ENCODE data around the gene CDH23. TPM values are rescaled to one million over a fixed set of nuclear protein-coding genes. Genes with fewer than 3 reads are reported as not detected.
A peak's percentile ranks its signal among the peaks of the same experiment; 100 is the strongest.

Gene CDH23
- polyA plus RNA-seq, 2 of the 4 experiments (the other 2 are of a cell fraction) = 1.1 to 2.3 TPM

GRCh38 chr10:71847418-71847817 lies 450.7 kb downstream of the CDH23 start:
- no peak overlapping the region for H3K27ac ChIP-seq
- ATAC-seq (no peak), FAIRE-seq (no peak), DNase-seq (ENCODE audit: low read depth in 1 of 2, low spot score in 1 of 2) (no peak)
- no peak overlapping the region for H3K4me3 ChIP-seq
- POLR2A ChIA-PET = no interaction called here
- WGBS (ENCODE audit: missing lambda C conversion rate) = 95% methylated on average over 8 of the region's 8 CpGs
- no peaks in the 10 kb centered on the region for H3K9me3 ChIP-seq
- peaks cover 44% of the 10 kb centered on the region for H3K4me1 ChIP-seq
- H3K4me2 ChIP-seq = peak overlapping the region; percentile 67; the same call in 2 of the 3 replicates
- CTCF ChIA-PET = interaction anchor here (0.8 to 16.5 kb wide), 3 partner anchors 8 to 48 kb away, joined by 3 to 217 read pairs (median 5); no protein-coding TSS in a partner anchor
- TF ChIP-seq ESRRA (IDR thresholded peaks at IDR 0.05; ENCODE audit: borderline replicate concordance, low read length) (no peak), NPAS2 (CRISPR knock-in tag; IDR thresholded peaks at IDR 0.05; ENCODE audit: borderline replicate concordance) (no peak), JUNB (IDR thresholded peaks at IDR 0.05) (no peak), CHD2 (IDR thresholded peaks at IDR 0.05; ENCODE audit: low read length, partially characterized antibody) (no peak)

DNA sequence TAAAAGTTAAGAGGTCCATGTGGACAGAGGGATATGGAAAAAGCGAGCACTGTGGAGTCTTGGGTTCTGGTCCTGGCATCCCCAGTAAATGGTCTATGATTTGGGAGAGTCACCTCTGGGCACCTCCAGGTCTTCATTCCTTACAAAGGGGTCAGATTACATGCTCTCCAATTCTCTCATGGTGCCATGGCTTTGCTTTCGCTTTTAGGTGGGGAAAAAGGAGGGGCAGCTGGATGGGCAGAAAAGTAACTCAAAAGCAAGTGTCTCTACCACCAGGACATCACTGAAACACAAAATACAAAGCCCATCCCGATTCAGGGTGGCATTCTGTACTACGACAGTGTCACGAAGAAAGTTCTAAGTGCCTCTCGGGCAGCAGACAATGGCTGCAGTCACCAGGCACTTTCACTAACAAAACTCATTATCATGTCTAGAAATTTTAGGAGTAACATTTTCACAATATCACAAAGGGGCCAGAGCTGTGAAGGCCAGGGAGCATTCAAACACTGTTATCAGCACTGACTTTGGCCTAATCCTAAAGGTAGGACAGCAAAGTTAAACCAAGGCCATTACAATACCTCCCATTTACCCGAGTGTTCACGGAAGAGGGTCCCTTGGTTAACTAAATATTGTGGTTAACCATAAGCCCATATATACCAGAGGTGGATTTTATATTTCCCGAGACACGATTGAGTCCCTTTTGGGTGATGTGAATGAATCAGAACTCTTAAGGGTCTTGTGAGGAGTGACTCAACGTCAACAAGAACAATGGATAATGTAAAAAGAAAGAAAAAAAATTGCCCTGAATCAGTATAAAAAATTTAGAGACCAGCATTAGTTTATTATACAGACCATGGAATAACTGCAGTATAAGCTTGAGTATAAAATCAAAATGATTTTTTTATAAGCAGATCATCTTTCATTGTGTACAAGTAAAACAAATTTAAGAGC lies 451.9 kb downstream of the CDH23 start:
- Histone ChIP-seq H3K4me3 (peak overlapping the region; percentile 76), H3K4me1 (peaks cover 37% of the 10 kb centered on the region), H3K4me2 (peak overlapping the region; percentile 67), H3K27ac (no peak overlapping the region), H3K9me3 (no peaks in the 10 kb centered on the region)
- ATAC-seq (no peak), FAIRE-seq (no peak), DNase-seq (ENCODE audit: low read depth in 1 of 2, low spot score in 1 of 2) (no peak)
- no peak for TF ChIP-seq FOSL2 (IDR thresholded peaks at IDR 0.05)
- TF ChIP-seq FOSL2 (CRISPR knock-in tag; IDR thresholded peaks at IDR 0.05) = peak; percentile 21; the same call in 1 of the 2 replicates
- no peak for TF ChIP-seq ESRRA (IDR thresholded peaks at IDR 0.05; ENCODE audit: borderline replicate concordance, low read length)
- no peak for TF ChIP-seq CEBPB (IDR thresholded peaks at IDR 0.05)
- ChIA-PET CTCF (interaction anchor here (1.6 to 16.5 kb wide), 3 partner anchors 12 to 47 kb away, joined by 7 to 217 read pairs (median 7); no protein-coding TSS in a partner anchor), POLR2A (interaction anchor here (3.5 kb wide), 1 partner anchor 12 kb away, joined by 89 read pairs; no protein-coding TSS in a partner anchor)
- WGBS (ENCODE audit: missing lambda C conversion rate) = 78% methylated on average over 11 of the region's 11 CpGs

DNA sequence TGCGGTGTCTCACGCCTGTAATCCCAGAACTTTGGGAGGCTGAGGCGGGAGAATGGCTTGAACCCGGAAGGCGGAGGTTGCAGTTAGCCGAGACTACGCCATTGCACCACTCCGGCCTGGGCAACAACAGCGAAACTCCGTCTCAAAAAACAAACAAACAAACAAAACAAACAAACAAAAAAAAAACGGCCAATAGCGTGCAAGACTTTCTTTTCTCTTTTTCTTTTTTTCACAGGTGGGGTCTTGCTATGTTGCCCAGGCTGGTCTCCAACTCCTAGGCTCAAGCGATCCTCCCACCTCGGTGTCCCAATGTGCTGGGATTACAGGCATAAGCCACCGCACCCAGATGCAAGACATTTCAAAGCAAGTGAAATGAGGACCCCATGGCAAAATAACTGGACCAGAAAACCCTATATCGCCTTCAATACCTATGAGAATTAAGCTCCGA lies 452.8 kb downstream of the CDH23 start:
- CTCF ChIA-PET = interaction anchor here (1.6 to 16.5 kb wide), 4 partner anchors 11 to 47 kb away, joined by 7 to 217 read pairs (median 10); no protein-coding TSS in a partner anchor
- 82% methylated on average over 17 of the region's 17 CpGs for WGBS (ENCODE audit: missing lambda C conversion rate)
- H3K9me3 ChIP-seq = no peaks in the 10 kb centered on the region
- H3K4me3 ChIP-seq = peak overlapping the region; percentile 76
- peaks cover 37% of the 10 kb centered on the region for H3K4me1 ChIP-seq
- H3K27ac ChIP-seq = peak overlapping the region in 1 of 2 experiments; percentile 97; a peak in 3 of 6 replicates
- TF ChIP-seq POLR2A (IDR thresholded peaks at IDR 0.05; ENCODE audit: low read length) (no peak), NR3C1 (IDR thresholded peaks at IDR 0.05) (no peak), ESRRA (IDR thresholded peaks at IDR 0.05; ENCODE audit: borderline replicate concordance, low read length) (no peak), ZNF302 (CRISPR knock-in tag; IDR thresholded peaks at IDR 0.05) (no peak), HDAC2 (IDR thresholded peaks at IDR 0.05) (no peak), MAZ (IDR thresholded peaks at IDR 0.05; ENCODE audit: borderline replicate concordance, low read depth, low read length) (no peak), ELK1 (IDR thresholded peaks at IDR 0.05; ENCODE audit: low read depth, low read length) (no peak), HEYL (CRISPR knock-in tag; IDR thresholded peaks at IDR 0.05) (no peak), JUNB (IDR thresholded peaks at IDR 0.05) (no peak), CHD4 (IDR thresholded peaks at IDR 0.05; ENCODE audit: borderline replicate concordance) (no peak), HOXA7 (CRISPR knock-in tag; IDR thresholded peaks at IDR 0.05) (no peak), PBX3 (IDR thresholded peaks at IDR 0.05) (no peak), NPAS2 (CRISPR knock-in tag; IDR thresholded peaks at IDR 0.05; ENCODE audit: borderline replicate concordance) (no peak), MAX (IDR thresholded peaks at IDR 0.05) (no peak), GATA3 (IDR thresholded peaks at IDR 0.05; ENCODE audit: borderline replicate concordance) (no peak), KDM5A (IDR thresholded peaks at IDR 0.05) (no peak), CBX2 (IDR thresholded peaks at IDR 0.05; ENCODE audit: borderline replicate concordance, low read depth) (no peak), MAFK (IDR thresholded peaks at IDR 0.05; ENCODE audit: partially characterized antibody) (no peak)
- TF ChIP-seq, protein P1, sequence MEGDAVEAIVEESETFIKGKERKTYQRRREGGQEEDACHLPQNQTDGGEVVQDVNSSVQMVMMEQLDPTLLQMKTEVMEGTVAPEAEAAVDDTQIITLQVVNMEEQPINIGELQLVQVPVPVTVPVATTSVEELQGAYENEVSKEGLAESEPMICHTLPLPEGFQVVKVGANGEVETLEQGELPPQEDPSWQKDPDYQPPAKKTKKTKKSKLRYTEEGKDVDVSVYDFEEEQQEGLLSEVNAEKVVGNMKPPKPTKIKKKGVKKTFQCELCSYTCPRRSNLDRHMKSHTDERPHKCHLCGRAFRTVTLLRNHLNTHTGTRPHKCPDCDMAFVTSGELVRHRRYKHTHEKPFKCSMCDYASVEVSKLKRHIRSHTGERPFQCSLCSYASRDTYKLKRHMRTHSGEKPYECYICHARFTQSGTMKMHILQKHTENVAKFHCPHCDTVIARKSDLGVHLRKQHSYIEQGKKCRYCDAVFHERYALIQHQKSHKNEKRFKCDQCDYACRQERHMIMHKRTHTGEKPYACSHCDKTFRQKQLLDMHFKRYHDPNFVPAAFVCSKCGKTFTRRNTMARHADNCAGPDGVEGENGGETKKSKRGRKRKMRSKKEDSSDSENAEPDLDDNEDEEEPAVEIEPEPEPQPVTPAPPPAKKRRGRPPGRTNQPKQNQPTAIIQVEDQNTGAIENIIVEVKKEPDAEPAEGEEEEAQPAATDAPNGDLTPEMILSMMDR (IDR thresholded peaks at IDR 0.05) = no peak
- DNase-seq (ENCODE audit: low read depth in 1 of 2, low spot score in 1 of 2) = no peak
- no peak for FAIRE-seq
- H3K4me2 ChIP-seq = peak overlapping the region; percentile 67
- ATAC-seq = no peak
- POLR2A ChIA-PET = interaction anchor here (2.0 to 3.5 kb wide), 3 partner anchors 11 to 47 kb away, joined by 15 to 89 read pairs (median 22); no protein-coding TSS in a partner anchor

Measured in A549 (cell line).